ENCODE results near the gene KCNK18. TPM values are rescaled to one million over a fixed set of nuclear protein-coding genes. Genes with fewer than 3 reads are reported as not detected.

KCNK18 gene
- total RNA-seq, 1 donor from 2014 or later = not detected

GRCh38 chr10:117215079-117215478, 17.8 kb downstream of the KCNK18 start:
- no peak for DNase-seq (ENCODE audit: low spot score)
- Mint-ChIP-seq H3K4me3 (peak overlapping the region; percentile 19), H3K9me3 (peaks cover 19% of the 10 kb centered on the region), H3K27me3 (ENCODE audit: insufficient read depth, low read depth) (peaks cover 26% of the 10 kb centered on the region), H3K4me1 (peaks cover 2% of the 10 kb centered on the region), H3K36me3 (no peaks in the 10 kb centered on the region), H3K27ac (no peak overlapping the region)
- Histone ChIP-seq H3K79me2 (ENCODE audit: low read depth) (no peaks in the 10 kb centered on the region), H3K36me3 (no peaks in the 10 kb centered on the region), H3K9me3 (ENCODE audit: low read depth) (no peaks in the 10 kb centered on the region), H3K27me3 (peaks cover 61% of the 10 kb centered on the region), H3K27ac (no peak overlapping the region), H3K9ac (no peak overlapping the region), H3K4me1 (no peaks in the 10 kb centered on the region), H3K4me3 (no peak overlapping the region), H2AFZ (replicated peaks) (no peak overlapping the region), H4K20me1 (ENCODE audit: low read depth) (no peaks in the 10 kb centered on the region), H3K4me2 (no peak overlapping the region), H3F3A (ENCODE audit: low read depth) (peaks cover 8% of the 10 kb centered on the region)
- no peak for TF ChIP-seq EZH2 (IDR thresholded peaks at IDR 0.05)
- no peak for TF ChIP-seq CTCF (IDR thresholded peaks at IDR 0.05)
- TF ChIP-seq EZH2phosphoT487 (IDR thresholded peaks at IDR 0.05) = no peak

GRCh38 chr10:117216028-117216427, 18.7 kb downstream of the KCNK18 start:
- Histone ChIP-seq H2AFZ (replicated peaks) (peak overlapping the region; percentile 100), H4K20me1 (ENCODE audit: low read depth) (no peaks in the 10 kb centered on the region), H3K79me2 (ENCODE audit: low read depth) (no peaks in the 10 kb centered on the region), H3F3A (ENCODE audit: low read depth) (peaks cover 8% of the 10 kb centered on the region), H3K27me3 (peaks cover 61% of the 10 kb centered on the region), H3K4me2 (peak overlapping the region; percentile 94), H3K4me3 (peak overlapping the region; percentile 59), H3K9me3 (ENCODE audit: low read depth) (no peaks in the 10 kb centered on the region), H3K9ac (no peak overlapping the region), H3K36me3 (no peaks in the 10 kb centered on the region), H3K4me1 (no peaks in the 10 kb centered on the region), H3K27ac (no peak overlapping the region)
- peaks cover 2% of the 10 kb centered on the region for H3K36me3 Mint-ChIP-seq
- H3K4me1 Mint-ChIP-seq = peaks cover 9% of the 10 kb centered on the region
- peak overlapping the region; percentile 77 for H3K4me3 Mint-ChIP-seq
- H3K27me3 Mint-ChIP-seq (ENCODE audit: insufficient read depth, low read depth) = peaks cover 30% of the 10 kb centered on the region
- peaks cover 22% of the 10 kb centered on the region for H3K9me3 Mint-ChIP-seq
- DNase-seq (ENCODE audit: low spot score) = no peak
- H3K27ac Mint-ChIP-seq = no peak overlapping the region
- no peak for TF ChIP-seq CTCF (IDR thresholded peaks at IDR 0.05)
- TF ChIP-seq EZH2phosphoT487 (IDR thresholded peaks at IDR 0.05) = no peak
- TF ChIP-seq EZH2 (IDR thresholded peaks at IDR 0.05) = no peak

- peak overlapping the region; percentile 94 for H3K4me2 ChIP-seq
- Mint-ChIP-seq H3K27me3 (ENCODE audit: insufficient read depth, low read depth) (peaks cover 30% of the 10 kb centered on the region), H3K4me1 (peaks cover 16% of the 10 kb centered on the region), H3K9me3 (peaks cover 17% of the 10 kb centered on the region), H3K36me3 (peaks cover 2% of the 10 kb centered on the region), H3K4me3 (peak overlapping the region; percentile 82), H3K27ac (no peak overlapping the region)
- no peak overlapping the region for H3K9ac ChIP-seq
- H3K79me2 ChIP-seq (ENCODE audit: low read depth) = no peaks in the 10 kb centered on the region
- H3K36me3 ChIP-seq = no peaks in the 10 kb centered on the region
- no peaks in the 10 kb centered on the region for H4K20me1 ChIP-seq (ENCODE audit: low read depth)
- peak overlapping the region; percentile 59 for H3K4me3 ChIP-seq
- peaks cover 8% of the 10 kb centered on the region for H3F3A ChIP-seq (ENCODE audit: low read depth)
- peaks cover 54% of the 10 kb centered on the region for H3K27me3 ChIP-seq
- no peaks in the 10 kb centered on the region for H3K9me3 ChIP-seq (ENCODE audit: low read depth)
- peak; percentile 94 for DNase-seq (ENCODE audit: low spot score)
- H3K4me1 ChIP-seq = no peaks in the 10 kb centered on the region
- peak; percentile 96 for TF ChIP-seq CTCF (IDR thresholded peaks at IDR 0.05)
- no peak for TF ChIP-seq EZH2phosphoT487 (IDR thresholded peaks at IDR 0.05)
- TF ChIP-seq EZH2 (IDR thresholded peaks at IDR 0.05) = no peak
- H3K27ac ChIP-seq = no peak overlapping the region
- peak overlapping the region; percentile 100 for H2AFZ ChIP-seq (replicated peaks)
These were observed 19.4 kb downstream of the KCNK18 start for GRCh38 chr10:117216611-117217195.

Data from neural progenitor cell (in vitro differentiated cells).